Measurements from ENCODE around the gene FAM222B.
A peak's percentile ranks its signal among the peaks of the same experiment; 100 is the strongest.
"Not testable (repeated sequence)": the region's sequence is repeated elsewhere in the genome, so short reads cannot be mapped to it uniquely, and the experiment has no call there.

The FAM222B gene

GRCh38 chr17:28726226-28726626, 116.4 kb downstream of the FAM222B start, which contains the start of gene TLCD1:
TLCD1 (minus strand) TSS chr17:28726233; CDS start chr17:28726097, 136 bp downstream.
- no peak for DNase-seq

- peak; percentile 60 for DNase-seq
These were observed 116.8 kb downstream of the FAM222B start for GRCh38 chr17:28725660-28726225.

GRCh38 chr17:28725166-28725659, 117.4 kb downstream of the FAM222B start:
- DNase-seq: no peak

- no peak for DNase-seq
These were observed 118.0 kb downstream of the FAM222B start for GRCh38 chr17:28724500-28725165.

- DNase-seq: not testable (repeated sequence)
These were observed 118.6 kb downstream of the FAM222B start for GRCh38 chr17:28723836-28724499.

- no peak for DNase-seq
These were observed 119.3 kb downstream of the FAM222B start for GRCh38 chr17:28723159-28723835.

- no peak for DNase-seq
These were observed 120.0 kb downstream of the FAM222B start for GRCh38 chr17:28722417-28723158.

- DNase-seq: not testable (repeated sequence)
These were observed 121.6 kb downstream of the FAM222B start for GRCh38 chr17:28720997-28721329.

GRCh38 chr17:28720247-28720996, 122.2 kb downstream of the FAM222B start:
- DNase-seq: no peak

- no peak for DNase-seq
These were observed 123.6 kb downstream of the FAM222B start for GRCh38 chr17:28719021-28719433.

GRCh38 chr17:28718333-28719020, 124.1 kb downstream of the FAM222B start:
- DNase-seq: no peak

GRCh38 chr17:28717578-28718332, 124.8 kb downstream of the FAM222B start, which contains the start of gene RAB34:
RAB34 (minus strand) TSS chr17:28717868; CDS start chr17:28717266, 602 bp downstream.
- no peak for DNase-seq

- DNase-seq: no peak
These were observed 125.6 kb downstream of the FAM222B start for GRCh38 chr17:28716740-28717577.

GRCh38 chr17:28715217-28715616, 127.4 kb downstream of the FAM222B start:
- DNase-seq: no peak

GRCh38 chr17:28714281-28714680, 128.3 kb downstream of the FAM222B start:
- no peak for DNase-seq

- no peak for DNase-seq
These were observed 129.7 kb downstream of the FAM222B start for GRCh38 chr17:28712705-28713415.

GRCh38 chr17:28712032-28712704, 130.4 kb downstream of the FAM222B start:
- DNase-seq: no peak

- no peak for DNase-seq
These were observed 130.9 kb downstream of the FAM222B start, which contains the start of gene PROCA1 for GRCh38 chr17:28711723-28712031. PROCA1 (minus strand) TSS chr17:28711888; CDS start chr17:28711660, 228 bp downstream.
